Kidney capillary endothelial cell (primary cell): ENCODE measurements around the gene PIGO.

Experiments used
- DNase-seq: peaks from one replicate; pipeline ENCODE4 v3.0.0-alpha.2; 2018; ENCODE audit warnings: low spot score

PIGO gene

DNA sequence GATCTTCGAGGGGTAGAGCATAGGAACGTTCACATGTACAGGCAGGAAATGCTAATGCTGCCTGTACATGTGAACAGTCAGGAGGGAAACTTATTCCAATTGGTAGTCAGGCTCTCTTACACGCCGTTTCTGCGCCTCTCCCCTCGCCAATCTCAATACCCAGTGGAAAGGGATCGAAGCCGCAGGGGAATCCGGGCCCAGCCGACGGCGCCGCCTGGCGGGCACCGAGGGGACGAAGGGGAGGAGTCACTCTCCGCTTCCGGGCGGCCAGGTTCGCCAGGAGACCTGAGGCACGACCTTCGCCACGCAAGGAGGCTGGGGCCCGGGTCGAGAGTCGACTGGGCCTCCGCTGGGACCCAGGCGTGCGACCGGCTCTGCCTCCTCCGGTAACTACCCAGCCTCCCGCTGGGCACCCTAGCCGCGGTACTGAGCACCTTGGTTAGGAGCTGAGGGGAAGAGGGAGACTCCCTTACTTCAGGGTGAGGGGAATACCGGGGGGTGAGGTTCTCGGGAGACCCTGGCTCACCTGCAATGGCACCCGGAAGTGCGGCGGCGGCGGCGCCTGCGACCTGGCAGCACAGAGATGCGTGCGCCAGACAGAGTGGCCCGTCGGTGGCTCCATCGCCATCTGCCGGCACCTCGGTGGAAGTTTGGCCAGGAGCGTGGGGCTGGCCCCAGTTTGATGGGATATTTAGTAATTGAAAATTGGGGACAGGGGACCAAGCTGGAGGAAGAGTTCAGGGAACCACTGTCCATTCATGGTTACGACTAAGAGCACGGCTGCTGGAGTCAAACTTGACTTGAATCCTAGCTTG lies at the start of gene PIGO:
Gene PIGO (minus strand): TSS at position 557 of the 815 bp plus-strand sequence. CDS start 1,026 bp downstream, outside the sequence.
- DNase-seq: peak; percentile 82

DNA sequence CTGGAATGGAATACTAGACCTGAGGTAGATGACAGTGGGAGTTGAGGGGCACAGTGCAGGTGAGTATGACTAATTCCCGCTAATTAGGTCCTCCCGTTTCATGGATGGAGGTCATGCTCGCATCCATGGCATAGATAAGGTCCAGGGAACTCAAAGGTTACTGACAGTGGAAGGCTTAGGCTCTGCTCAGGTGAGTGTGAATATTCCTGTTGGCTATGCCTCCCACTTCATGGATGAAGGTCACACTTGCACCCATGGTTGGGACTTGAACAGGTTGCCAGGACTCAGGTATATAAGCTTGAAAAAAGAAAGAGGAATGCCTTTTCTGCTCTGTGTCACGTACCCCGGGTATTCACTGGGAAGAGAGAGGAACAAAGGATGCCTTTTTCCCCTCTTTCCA lies 45.6 kb upstream of the PIGO start:
- no peak for DNase-seq

DNA sequence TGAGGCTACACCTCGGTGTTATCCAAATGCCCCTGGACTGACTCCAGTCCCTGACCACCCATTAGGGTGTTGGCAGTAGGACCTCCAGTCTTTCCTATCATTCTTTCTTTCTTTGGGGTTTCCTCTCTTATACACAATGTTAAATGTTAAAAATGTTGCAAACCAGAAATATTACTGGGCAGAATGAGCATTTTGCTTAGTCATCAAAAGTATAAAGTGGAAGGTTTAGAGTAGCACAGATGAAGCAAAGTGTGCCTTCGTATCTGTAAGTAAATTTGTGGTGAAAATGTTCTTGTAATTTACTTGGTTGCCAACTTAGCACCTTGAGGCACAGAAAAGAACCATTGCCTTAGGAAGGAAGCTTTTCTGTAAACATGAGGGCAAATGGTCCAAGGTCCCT lies 43.7 kb upstream of the PIGO start:
- DNase-seq: no peak

DNA sequence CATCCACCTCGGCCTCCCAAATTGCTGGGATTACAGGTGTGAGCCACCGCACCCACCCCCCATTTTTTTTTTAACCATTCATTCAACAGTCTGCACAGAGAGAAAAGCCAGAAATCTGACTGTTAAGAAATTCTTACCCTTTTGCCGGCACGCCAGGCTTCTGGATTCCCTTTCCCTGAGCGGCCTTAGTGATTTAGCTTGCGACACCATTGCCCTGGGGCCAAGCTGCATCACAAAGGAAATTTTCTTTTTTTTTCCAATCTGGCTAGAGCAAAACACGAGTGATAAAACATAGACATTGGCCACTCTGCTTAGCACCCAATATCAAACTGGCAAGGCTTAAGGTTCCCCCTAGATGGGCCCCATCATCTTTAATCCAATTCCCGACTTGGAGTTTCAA lies 40.5 kb upstream of the PIGO start:
- DNase-seq: no peak

DNA sequence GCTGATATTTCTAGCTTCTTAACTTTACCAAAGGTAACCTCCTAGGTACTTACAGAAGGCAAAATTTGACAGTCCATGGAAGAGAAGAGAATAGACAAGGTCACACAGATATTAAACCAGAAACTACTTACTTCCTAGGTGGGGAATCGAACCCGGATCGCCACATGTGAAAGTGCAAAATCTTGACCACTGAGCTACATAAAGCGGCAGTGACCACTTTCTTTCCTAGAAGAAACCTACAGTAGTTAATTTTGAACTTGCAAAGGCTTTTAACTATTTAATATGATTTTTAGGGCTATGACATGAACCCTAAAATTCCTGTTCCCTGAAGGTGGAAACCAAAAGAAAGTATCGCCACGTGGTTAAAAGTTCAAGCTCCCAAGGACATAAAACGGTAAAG lies 39.6 kb upstream of the PIGO start:
- DNase-seq: no peak

DNA sequence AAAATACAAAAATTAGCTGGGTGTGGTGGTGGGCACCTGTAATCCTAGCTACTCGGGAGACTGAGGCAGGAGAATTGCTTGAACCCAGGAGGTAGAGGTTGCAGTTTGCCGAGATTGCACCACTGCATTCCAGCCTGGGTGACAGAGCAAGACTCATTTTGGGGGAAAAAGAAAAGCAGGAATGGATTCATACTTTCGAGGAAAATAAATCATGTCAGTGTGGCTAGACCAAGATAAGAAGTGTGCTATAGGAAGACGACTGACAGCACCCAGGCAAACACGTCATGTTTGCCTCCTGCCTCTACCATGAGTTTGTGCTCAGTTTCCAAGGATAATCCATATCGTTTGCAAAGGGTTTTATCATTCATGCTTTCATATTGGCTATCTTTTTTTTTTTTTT lies 38.5 kb upstream of the PIGO start:
- DNase-seq: no peak

DNA sequence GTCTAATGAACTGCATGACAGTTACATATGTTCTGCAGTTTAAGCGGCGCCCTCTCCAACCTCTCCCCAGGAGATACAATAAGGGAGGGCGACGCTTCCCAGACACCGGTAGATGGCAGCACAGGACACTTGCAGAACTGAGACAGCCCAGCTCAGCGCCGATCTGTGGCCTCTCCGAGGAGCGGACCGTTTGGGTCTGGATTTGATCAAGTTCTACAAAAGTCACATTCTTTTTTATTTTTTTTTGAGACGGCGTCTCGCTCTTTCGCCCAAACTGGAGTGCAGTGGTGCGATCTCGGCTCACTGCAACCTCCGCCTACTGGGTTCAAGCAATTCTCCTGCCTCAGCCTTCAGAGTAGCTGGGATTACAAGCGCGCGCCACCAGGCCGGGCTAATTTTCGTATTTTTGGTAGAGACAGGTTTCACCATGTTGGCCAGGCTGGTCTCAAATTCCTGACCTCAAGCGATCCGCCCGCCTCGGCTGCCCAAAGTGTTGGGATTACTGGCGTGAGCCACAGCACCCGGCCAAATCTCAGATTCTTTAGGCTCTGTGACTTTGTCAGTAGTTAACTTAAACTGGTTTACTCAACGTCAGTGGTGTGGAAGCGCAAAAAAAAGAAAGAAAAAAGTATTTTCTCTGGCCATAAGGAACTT lies 20.6 kb upstream of the PIGO start:
- DNase-seq: peak; percentile 84

DNA sequence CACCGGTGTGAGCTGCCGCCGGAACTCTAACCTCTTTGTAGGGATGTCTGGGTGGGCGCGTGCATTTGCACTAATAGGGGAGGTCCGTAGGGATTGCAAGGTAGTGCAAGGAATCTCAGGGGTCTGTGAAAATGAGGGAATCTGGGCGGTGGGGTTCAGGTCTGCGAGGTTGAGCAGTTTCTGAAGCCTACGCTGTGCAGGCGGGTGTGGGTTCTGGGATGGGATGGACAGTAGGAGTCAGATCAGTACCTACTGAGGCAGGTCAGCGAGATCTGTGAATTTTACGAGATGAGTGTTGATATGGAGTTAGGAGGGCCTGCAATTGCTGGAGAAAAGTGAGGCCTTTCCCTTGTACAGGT lies 20.1 kb upstream of the PIGO start:
- DNase-seq: no peak

DNA sequence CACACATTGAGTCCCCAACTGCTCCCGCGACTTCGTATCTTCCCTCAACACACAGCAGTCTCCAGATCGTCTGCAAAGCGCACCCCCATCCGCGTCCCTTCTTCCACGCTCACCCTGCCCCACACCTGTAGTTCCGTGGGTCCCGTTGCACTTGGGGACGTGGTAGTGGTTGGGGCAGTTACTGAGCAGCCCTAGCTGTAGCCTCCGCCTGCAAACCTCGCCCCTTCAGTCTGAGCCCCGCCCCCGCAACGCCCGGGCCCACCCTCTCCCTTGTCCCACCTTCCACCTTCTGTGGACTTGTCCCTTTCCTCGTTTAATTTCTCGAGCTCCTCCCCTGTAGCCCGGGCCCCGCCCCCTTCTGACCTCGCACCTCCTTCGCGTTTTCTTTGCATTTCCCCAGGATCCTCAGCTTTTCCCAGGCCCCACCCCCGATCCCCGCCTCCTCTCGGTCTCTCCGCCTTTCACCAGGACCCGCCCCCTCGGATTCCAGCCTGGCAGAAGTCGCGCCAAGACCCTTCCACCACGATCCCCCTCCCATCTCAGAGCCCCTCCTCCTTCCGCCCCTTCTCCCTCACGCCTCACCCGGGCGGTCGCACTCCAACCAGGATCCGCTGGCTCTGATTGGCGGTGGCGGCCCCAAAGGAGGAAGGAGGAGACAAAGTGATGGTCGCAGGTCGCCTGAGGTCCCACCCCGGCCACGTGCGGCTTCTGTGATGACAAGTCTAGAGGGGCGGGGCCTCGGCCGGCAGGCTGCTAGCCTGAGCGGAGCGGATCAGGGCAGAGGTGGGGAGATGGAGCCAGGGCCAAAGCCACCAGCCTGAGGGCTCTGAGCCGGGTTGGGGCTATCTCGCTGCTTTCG lies 19.5 kb upstream of the PIGO start, which contains the start of gene ATOSB:
Gene ATOSB (minus strand): TSS at position 183 of the 859 bp plus-strand sequence. CDS start 7,588 bp downstream, outside the sequence.
- peak; percentile 97 for DNase-seq

DNA sequence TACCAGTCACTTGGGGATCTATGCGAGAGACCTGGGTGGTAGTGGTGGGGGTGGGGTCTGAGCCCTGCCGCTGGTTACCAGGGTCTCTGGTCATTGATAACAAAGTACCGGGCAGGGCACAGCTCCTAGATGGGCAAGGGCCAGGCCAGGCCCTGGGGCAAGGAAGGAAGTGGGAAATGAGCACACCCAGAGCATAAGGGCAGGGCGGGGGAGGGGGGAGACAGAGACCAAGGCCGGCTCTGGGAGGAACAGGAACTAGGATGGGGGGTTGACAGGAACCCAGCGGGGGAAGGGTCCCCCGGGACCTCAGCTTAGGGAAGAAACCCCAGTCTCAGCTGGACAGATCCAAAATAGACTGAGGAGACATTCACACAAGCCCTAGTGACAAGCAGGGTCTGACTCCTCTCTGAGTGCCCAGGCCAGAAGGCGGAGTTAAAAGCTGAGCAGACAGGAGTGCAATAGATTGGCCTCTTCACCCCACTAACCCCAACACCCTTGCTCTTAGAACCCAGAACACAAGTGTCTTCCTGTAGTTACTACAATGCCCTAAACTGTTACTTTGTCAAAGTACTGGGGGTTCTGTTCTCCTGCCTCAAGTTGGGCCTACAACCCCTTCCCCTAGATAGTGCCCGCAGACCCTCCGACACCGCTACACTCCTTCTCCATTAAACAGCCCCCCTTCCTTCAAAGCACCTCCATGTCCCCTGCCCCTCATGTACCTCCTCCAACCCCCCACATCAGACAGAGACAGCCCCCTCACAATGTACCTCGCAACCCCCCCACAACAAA lies 18.6 kb upstream of the PIGO start:
- DNase-seq: peak; percentile 84

DNA sequence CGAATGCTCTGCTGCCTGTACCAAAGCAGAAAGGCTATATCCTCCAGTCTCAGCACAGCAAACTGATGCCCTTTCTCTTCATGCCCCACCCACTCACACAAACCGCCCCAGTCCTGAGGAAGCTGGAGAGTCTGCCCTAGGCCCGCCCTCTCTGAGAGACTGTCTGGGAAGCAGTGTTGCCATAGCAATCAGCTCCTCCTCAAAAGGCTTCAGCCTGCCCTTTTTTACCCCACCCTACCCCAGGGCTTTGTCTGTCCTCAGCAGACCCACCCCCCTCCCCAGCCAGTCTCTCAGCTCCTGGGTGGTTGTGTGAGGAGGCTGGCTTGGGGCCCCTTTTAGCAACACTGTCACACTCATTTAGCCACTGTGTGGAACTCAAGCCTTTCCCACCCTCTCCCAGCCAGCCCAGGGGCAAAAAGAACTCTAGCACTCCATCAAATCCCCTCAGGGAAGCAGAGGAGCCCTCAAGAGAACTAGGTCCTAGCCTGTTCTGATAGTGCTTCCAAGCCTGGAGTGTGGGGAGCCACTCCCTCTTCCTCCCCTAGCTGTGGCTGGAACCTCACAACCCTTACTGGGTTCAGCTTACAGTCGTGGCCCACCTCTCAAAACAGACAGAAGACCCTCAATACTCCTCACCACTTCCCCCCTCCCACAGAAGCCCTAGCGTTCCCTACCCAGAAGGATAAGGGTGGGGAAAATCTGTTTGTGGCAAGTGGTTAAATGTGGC lies 17.9 kb upstream of the PIGO start:
- peak; percentile 98 for DNase-seq

DNA sequence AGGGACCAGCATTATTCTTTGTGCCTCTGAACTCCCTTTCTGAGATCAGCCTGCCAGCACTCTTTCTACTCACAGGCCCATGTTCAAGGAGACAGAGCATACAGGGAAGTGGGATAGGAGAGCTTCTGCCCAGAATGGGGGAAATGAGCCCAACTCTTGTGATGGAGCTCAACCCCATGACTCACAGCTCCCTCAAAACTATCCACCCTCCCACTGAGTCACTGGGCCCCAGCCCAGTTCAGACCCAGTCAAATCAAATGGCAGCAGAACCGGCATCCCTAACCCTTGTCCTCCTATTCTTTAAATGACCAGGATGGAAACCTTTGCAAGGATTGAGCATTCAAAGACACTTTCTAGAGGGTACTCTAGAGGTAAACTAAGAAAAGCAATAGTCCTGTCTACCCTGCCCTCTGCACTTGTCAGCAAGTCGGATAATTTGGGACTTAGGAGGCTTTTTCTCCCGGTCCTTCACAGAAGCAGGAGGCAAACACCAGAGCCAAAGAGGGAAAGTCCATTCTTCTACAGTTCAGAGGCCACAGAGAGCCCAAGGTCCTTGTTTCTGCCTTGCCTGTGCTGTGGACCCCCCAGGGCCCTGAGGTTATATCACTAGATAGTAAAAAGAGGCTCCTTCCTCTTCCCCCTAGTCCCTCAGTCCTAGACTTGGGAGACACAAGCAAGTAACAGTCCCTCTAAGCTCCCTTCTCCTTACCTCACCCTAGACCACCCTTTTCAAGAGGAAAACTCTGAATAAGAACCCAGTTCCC lies 16.0 kb upstream of the PIGO start:
- DNase-seq: peak; percentile 26

DNA sequence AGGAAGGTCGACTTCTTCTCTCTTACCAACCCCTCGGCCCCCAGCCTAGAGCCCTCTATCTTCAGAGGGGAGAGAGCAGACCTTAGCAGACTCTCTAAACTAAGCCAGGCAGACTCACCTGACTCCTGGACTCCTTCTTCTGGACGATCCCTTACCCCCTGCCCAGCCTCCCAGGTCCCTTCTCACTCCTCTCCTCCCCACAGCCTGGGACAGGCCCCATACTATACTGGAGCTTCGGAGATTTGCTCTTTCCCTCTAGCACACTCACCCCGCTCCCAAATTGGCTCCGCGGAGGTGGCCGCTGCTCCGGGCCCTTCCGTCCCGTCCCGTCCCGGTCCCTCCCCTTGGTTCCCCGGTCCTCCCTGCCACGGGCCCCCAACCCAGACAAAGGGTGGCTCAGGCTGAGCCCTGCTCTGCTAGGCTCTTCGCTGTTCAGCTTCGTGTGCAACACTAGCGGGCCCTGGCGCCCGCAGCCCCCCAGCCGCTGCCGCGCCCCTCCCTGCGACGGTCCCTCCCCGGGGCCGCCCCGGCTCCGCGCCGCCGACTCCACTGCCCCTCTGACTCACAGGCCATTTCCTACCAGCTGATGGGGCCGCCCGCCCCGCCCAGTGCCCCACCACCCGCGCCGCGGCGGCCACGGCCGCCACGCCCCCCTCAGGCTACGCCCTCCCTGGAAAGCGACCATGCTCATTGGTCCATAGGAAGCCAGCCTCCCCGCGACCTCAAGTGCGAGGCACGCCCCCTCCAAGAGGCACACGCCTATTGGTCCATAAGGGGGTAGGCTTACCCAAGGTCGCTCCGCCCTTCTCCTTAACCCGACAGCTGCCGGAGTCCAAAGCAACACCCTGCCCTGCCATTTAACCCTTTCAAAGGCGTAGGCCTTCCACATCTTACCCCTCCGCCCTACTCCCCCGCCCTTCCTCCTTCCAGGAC lies 14.9 kb upstream of the PIGO start:
- peak; percentile 98 for DNase-seq

DNA sequence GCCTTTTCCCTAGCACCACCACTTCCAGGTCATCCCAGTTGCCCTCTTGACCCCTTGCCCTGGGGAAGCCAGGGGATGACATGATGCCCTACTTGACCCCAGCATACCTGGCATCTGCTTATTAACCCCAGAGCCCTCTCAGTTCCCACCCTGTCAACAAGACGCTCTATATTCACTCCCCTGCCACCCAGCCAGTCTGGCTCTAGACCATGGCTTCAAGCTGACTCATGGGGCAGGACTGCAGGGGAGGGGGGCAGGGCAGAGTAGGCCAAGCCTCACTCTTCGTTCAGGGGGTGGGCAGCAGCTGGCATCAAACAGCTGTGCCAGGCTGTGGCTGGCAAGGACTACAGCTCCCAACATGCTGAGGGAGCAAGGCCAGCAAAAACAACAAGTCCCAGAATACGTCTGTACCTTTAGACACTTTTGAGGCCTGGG lies 14.0 kb upstream of the PIGO start:
- DNase-seq: peak; percentile 63

DNA sequence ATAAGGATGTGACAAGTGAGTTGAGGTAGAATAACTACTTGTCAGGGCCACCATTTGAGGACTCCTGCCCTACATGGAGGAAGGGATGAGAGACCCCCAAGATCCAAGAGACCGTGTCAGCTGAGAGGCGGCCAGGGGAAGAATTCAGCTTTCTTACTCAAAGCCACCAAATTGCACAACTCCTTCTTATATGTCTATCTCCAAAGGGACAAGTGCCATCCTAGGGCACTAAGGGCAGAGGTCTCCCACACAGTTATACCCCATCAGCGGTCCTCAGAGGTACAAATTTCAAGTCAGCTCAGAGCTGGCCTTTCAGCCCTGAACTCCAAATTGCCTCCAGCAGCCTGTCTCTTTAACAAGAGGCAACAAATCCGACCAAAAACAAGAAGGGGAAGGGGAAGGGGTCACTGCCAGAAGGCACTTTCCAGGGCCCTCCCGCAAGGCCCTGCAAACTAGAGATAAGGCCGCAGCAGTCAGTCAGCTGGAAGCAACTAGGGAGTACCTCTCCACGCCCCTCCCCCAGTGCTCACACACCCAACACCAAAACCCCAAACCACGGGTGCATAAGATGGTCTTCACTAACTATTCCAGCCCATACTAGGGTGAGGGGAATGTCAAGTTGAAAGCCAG lies 12.7 kb upstream of the PIGO start:
- DNase-seq: no peak

DNA sequence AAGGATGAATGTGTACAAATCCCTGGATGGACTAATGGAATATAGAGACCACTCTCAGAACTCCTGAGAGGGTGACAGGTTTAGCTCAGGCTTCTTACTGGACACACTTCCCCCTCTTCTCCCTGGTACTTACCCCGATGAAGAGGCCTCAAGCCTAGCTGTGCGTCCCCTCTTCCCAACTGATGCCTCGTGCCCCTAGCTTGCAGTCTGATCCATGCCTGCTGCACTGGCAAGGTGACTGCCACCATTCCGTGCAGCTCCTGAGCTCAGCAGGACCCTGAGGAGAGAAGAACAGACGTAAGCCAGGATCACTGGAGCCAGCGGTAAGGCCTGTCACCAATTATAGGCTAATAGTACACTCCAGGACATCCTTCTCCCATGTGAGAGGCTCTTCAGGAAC lies 12.1 kb upstream of the PIGO start:
- no peak for DNase-seq

DNA sequence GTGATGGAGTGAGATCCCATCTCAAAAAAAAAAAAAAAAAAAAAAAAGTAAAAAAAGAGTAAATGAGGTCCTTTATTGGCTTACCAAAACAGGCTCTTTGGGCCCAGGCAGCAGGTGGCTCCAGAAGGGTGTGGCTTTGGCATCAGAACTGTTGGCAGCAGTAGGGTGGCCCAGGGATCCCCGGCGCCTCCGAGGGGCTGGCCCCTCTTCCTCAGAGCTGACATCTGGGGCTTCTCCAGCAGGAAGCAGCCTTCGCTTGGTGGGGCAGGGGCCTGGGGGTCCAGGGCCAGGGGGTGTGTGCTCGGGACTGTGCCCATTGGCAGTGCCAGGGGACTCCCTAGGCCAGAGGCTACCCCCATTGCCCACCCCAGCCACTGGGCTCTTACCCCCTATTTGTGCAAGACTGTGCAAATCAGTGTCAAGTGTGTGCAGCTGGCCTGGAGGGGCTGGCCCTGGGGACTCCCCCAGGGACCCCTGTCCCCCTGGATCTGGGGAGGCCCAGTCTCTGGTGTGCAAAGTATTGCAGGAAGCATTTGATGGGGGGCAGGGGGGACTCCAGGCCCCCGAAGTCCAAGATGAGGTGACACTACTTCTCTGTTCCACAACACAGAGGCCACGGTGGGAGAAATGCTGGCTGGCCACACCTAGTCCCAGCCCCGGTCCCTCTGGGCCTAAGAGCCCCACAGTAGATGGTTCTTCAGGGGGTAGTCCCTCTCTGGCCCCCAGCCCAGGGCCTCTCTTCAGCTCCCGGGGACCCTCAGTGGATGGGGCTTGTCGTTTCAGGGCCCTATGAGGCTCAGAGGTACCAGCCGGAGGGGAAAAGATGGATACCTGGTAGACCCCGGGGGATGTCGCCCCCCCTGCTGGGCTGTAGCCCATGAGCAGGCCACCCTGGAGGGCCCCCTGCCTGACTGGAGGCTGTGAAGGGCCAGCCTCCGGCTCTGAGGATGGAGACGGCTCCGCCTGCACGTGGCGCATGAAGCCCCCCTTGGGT lies 11.2 kb upstream of the PIGO start:
- no peak for DNase-seq
